Epithelial cell of prostate (primary cell): ENCODE measurements around the gene TTC7B.

Experiments
- DNase-seq: peaks from one replicate; pipeline ENCODE4 v3.0.0-alpha.2; 2011; ENCODE audit warnings: low read depth, low spot score
- H3K27ac ChIP-seq: fragments of 450-650 bp; 2 replicates; pipeline ENCODE4 v1.5.1; 2017; ENCODE audit warnings: mild to moderate bottlenecking

Gene TTC7B

DNA sequence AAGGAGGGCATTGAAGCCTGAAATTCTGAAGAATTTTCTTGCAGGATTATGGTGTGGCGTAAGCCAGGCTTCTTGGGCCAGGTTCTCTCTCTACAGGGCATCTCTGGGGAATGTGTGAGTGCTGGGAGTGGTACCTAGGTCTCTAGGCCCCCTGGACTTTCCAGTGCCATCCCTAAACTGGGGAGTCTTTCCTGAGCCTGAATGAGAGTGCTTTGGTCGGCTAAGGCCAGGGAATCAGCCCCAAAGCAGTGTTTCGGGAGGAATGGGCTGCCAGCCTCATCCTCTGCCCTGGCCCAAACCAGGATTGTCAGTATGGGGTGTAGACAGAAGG, 325.5 kb downstream of the TTC7B start:
- DNase-seq: no peak
- no peak overlapping the region for H3K27ac ChIP-seq

DNA sequence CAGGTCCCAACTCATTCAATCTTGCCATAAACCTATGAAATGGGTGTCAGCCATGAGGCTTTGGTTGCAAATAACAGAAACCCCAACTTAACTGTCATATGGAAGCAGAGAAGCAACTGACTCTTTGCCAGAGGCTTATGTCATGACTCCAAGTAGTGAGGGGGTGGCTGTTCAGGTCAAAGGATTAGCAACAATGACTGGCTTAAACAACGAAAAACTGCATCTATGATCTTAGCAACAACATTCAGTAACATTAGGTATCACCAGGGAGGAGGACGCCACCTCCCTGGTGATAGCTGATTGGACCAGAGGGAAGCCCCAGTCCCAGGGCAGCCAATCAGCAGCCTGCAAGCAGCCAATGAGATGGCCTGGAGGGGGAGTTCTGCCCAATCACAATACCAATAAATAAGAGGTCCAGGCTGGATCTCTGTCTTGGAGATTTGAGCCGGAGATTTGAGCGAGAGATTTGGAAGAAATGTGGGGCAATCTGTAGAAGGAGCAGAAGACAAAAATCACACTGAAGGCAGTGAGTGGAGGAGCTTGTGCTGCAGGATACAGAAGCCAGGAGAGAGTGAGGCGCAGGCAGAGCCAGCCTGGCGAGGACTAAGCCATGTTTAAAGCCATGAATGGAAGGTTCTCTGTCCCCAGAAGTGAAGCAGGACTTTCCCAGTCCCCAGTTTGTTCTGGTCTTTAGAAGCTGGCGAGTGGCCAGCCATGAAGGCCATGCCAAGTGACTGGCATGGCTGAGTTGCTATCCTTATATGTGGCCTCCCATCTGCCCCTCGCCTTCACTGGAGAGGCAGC, 326.1 kb downstream of the TTC7B start:
- no peak for DNase-seq
- no peak overlapping the region for H3K27ac ChIP-seq

DNA sequence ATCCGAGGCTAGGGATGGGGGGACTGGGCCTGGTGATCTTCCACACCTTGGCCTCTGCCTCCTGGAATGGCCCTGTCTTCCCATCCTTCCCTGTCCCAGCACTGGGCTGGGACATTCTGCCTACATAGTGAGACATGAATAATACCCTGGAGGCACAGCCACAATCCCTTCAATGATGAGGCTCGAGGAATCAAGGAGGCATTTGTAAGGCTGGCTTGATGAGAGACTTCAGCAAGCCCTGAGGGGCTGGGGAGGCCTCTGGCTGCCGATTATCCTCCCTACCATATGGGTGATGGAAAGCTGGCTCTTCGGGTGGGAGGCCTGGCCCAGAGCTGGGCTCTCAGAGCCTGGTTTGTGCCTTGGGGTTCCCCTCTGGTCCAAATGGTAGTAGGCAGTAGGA, 326.9 kb downstream of the TTC7B start:
- H3K27ac ChIP-seq: no peak overlapping the region
- no peak for DNase-seq

- H3K27ac ChIP-seq: no peak overlapping the region
- no peak for DNase-seq
Measured at GRCh38 chr14:90488256-90488655, 328.0 kb downstream of the TTC7B start.

DNA sequence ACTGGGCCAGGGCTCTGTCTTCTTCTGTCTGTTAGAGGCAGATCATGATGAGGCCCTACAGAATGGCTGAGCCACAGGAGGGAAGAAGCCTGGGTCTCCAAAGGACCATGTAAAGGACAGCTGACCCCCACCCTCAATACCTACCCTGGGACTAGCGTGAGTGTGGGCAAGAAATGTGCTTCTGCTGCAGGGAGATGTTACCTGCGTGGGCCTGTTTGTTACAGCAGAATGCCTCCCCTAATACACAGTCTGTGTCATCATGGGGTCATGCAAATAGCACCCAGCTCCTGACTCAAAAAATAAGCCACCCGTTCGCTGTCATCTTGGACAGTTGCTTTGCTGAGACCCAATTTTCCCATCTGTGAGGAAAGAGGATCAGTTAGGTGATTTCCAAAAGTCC, 328.8 kb downstream of the TTC7B start:
- DNase-seq: no peak
- no peak overlapping the region for H3K27ac ChIP-seq

GRCh38 chr14:90487031-90487430, 329.2 kb downstream of the TTC7B start:
- no peak for DNase-seq
- no peak overlapping the region for H3K27ac ChIP-seq

- no peak for DNase-seq
- no peak overlapping the region for H3K27ac ChIP-seq
Measured at GRCh38 chr14:90484291-90484690, 331.9 kb downstream of the TTC7B start.

DNA sequence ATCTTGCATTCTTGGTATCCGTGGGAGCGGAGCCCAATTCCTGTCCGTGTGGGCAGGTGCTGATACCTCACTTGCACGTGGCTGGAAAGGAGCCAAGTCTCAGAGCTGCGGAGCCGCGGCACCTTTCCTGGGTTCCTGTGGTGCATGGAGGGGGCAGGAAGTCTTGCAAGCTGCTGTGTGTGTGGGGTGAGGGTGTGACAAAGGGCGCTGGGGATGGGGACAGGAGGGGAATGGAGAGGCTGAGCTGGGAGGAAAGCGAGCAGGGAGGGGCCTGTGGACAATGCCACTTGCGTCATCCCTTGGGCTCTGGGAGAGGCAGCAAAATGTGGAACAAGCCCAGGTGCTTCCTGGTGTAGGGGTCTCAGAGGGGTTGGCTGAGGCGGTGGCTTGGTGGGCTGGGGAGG, 332.7 kb downstream of the TTC7B start:
- no peak for DNase-seq
- H3K27ac ChIP-seq: no peak overlapping the region

GRCh38 chr14:90483117-90483516, 333.1 kb downstream of the TTC7B start:
- no peak for DNase-seq
- no peak overlapping the region for H3K27ac ChIP-seq

DNA sequence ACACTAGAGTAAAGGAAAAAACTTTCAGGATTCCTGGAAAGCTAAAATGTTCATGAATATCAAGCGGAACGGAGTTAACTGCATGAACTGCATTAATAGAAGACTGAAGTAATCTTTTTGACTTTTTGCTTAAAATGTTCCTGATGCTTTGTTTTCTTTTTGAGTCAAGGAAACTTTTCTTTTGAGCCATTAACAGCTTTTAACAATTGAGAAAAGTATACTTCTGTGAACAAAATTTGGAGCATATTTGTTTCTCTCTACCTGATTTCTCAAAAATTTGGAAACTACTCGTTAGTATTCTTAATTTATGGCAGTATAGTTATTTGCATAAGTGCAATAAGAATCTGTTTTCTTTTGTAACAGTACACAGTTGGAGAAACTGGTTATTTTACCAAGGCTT, 340.9 kb downstream of the TTC7B start:
- no peak for DNase-seq
- no peak overlapping the region for H3K27ac ChIP-seq
